Brain pericyte (primary cell): ENCODE results near the gene SLC8A2.

Experiments
- DNase-seq: peaks from one replicate; pipeline ENCODE4 v3.0.0-alpha.2; 2012; ENCODE audit warnings: low read depth, low spot score

Gene SLC8A2

GRCh38 chr19:47503130-47503825, 31.6 kb upstream of the SLC8A2 start:
- DNase-seq: no peak

DNA sequence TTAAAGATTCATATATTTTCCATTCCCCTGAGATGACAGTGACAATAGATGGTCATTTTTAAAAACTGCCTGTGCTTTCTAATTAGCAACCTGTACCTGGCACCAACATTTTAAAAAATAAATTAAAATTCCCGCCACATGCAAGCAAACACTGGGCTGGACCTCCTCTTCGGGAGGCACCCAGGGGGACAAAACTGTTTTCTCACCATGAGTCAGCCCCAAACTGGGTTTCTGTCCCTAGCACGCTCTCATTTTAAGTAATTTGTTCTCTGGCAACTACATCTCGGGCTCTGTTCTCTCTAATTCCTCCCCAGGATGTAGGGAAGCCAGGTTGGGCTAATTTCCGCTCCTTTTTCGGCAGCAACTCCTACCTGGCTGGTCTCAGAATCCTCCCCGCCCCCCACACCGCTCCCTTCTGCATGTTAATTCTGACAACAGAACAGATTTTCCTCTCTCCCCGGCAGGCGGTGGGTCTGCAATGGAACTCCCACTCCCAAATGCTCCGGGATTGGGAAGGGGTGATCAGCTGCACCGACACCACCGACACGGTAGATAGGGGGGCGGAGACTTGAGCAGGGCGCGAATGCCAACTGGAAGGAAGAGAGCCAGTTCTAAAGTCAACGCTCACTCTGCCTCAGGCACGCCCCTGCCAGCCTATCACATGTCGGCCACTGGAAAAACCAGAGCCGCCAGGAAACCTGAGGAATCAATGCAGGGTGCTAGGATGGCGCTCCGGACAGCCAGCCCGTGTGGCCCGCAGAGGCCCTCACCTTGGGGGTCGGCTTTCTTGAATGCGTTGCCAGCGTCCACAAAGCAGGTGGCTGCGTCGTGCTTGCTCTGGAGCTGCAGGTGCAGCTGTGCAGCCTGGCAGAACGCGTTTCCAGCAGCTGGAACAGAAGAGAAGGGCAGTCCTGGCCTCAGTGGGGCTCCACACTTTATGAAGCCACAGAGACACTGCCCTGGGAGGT, 28.5 kb upstream of the SLC8A2 start:
- no peak for DNase-seq

DNA sequence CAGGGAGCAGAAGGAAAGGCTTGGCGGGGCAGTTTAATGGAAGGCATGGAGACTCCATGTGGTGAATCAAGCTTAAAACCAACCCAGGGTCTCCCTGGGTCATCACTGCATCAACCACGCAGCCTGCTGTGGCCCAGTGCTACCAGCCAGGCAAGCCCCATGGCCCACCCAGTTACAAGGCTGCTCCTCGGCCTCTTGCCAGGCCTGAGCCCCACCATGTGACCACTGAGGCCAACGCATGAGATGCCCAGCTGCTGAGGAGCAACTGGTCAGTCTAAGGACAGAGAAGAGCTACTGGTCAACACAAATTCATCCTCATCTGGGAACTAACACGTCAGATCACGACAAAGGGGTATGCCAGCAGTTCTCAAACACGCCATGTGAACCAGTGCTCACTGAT, 27.7 kb upstream of the SLC8A2 start:
- DNase-seq: no peak

GRCh38 chr19:47498561-47498960, 26.9 kb upstream of the SLC8A2 start:
- DNase-seq: no peak

- DNase-seq: no peak
Observed at GRCh38 chr19:47497821-47498520, 26.3 kb upstream of the SLC8A2 start.

DNA sequence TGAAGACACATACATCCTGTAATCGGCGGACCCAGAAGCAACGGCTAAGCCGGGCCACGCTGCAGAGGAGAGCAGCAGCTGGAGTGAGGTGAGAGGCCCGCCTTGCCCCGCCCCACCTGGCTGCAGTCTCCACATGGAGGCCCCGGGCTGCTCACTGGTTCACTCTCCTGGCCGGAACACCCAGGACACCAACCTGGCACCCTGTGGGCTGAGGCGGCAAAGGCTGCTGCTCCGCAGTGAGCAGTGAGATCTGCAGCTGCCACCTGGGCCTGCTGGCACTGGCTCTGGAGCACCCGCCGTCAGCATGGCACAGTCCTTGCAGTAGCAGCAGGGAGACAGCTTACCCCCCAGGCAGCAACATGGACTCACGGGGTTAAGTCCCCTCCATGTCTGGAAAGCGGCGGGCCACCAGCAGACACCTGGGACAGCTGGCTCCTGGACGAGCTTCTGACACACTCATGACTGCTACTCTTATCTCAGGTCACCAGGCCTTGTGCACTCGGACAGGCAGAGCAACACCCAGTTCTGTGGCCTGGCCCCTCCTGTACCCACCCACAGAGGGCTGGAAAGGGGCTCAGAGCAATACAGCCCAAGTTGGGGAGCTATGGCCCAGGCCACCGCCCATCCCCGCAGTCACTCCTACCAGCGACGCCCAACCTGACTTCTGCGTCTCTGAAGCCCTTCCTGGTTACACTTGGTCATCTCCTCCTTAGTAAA, 25.5 kb upstream of the SLC8A2 start:
- no peak for DNase-seq

DNA sequence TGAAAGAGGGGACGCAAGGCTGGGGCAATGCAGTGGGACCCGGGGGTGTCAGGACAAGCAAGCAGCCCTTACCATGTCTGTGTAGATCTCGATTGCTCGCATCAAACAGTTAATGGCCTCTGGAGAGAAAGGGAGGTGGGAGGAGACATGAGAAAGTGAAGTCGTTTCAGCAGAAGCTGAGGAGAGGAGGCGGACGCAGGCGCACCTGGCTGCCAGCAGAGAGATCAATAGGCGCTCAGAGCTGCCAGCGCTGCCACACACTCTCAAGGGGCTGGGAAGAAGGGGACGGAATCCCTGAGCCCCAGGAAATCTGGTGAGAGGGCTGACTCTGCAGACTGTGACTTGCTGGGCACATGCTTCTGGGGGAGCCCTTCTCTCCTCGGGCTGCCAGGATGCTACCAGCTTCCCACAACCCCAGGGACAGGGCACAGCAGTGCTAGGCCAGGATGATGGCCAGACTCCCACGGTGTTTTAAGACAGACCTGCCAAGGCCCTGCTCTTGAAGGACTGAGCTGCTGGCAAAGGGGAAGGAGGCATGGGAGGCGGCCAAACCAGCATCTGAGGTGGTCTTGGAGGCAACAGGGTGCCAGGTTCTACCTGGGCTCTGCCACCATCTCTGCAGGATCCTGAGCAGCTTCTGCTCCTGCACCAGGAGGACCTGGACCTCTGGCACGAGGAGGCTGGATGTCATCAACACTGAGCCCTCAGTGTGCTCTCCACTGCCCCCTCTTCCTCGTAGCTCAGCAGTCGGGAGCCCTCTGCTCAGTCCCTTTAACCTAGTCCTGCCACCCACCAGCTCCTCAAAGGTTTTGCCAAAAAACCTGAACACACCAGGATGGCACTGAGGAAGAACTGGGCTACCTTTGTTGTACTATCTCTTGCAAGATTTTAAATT, 24.0 kb upstream of the SLC8A2 start:
- DNase-seq: no peak

DNA sequence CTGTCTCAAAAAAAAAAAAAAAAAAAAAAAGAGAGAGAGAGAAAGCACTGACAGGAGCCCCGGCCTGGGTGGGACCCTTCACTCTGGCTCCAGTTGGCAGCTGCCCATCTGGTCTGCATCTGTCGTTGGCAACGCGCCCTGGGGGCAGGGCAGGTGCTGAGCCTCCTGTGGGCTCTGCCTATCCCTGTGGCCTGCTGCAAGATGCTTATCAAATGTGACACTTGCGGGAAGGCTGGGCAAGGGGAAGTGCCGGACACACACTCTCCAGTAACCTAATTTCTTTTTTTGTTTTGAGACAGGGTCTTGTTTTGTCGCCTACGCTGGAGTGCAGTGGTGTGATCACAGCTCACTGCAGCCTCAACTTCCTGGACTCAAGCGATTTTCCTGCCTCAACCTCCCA, 23.0 kb upstream of the SLC8A2 start:
- DNase-seq: no peak

DNA sequence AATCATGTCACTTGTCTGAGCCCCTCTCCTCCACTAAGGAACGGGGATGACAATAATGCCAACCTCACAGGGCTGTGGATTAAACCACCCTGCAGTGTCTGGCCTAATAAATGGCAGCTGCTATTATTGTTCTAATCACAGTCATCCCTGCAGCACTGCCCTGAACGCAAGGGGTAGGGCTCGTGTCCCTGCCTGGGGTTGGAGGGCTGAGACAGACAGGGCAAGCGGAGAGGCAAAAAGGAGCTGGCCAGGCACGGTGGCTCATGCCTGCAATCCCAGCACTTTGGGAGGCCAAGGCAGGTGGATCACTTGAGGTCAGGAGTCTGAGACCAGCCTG, 22.5 kb upstream of the SLC8A2 start:
- no peak for DNase-seq

- DNase-seq: no peak
Observed at GRCh38 chr19:47493378-47494210, 21.9 kb upstream of the SLC8A2 start.

DNA sequence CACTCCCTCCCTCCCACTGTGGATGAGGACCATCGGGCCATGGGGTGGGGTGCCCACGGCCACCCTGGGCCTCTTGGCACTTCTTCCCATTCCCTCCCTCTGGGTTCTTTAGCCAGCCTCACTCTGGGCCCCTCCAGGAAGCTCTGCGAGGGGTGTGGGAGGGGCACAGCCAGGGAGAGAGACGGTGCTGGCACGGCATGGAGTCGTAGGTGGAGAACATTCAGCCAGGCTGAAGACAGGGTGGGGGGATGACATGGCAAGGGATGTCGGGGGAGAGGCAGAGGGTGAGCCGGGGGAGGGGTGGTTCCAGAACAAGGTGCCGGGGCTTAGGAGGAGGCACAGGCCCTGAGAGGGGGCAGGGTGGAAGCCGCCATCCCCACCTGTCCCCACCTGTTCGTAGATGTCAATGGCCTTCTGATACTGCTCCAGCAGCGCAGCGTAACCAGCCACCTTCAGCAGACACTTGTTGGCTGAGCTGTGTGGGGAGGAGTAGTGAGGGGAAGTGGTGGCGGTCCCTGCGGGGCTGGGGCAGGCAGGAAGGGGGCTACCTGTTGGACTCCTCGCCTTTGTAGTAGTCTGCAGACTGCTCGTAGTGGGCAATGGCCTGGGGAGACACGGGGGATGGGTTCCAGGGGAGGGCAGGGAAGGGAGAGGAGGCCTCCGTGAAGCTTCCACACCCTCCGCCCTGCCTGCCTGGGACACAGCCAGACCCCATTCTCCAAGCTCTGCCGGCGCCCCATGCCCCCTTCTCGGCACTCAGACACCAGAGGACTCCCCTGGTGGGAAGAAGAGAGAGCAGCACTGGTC, 21.1 kb upstream of the SLC8A2 start:
- DNase-seq: no peak

DNA sequence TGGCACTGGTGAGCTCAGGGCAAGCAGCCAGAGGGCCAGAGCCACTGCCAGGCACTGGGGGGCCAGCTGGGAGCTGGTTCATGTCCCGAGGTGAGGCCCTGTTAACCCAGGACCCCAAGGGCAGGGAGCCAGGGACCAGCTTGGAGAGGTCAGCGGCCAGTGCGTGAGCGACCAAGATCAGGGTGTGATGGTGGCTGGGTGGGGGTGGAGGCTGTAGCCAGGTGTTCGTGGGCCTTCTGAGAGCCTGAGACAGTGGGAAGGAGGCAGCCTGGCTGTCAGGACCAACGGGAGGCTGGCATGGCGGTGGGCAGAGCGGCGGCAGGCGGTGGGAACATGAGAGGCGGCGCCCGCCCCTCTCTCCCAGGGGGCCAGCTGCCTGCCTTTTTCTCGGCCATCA, 20.4 kb upstream of the SLC8A2 start:
- no peak for DNase-seq

DNA sequence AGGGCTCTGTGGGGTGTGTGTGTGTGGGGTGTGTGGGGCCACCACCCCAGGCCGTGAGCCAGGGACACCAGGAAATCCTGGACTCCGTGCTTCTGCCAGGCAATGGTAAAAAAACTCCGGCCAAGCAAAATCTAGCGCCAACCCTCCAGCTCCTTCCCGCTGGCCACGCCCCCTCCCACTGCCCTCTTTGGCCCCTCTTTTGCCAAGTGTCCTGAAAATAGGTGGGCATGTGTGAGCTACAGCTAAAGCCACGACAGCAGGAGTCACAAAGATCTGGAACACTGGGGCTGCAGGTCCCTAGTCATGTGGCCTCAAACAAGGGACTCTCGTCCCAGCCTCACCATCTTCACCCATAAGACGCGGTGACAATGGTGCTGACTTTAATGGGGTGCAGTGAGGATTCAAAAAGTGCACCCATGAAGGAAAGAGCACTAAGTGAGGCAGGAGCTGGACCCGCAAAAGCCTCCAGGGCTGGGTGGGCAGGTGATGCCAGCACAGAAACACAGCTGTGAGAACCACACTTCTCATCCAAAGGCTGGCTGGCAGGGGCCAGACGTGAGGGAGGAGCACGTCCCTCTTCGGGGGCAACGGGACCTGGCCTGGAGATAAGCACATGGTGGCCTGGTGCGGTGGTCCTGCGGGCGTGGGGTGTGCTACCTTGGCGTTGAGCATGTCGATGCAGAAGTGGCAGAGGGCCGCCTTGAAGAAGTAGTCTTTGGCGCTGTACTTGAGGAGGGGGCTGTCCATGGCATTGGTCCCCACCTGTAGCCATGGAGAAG, 19.9 kb upstream of the SLC8A2 start:
- no peak for DNase-seq

- no peak for DNase-seq
Observed at GRCh38 chr19:47490847-47491246, 19.2 kb upstream of the SLC8A2 start.

- no peak for DNase-seq
Observed at GRCh38 chr19:47490031-47490430, 18.3 kb upstream of the SLC8A2 start.

- no peak for DNase-seq
Observed at GRCh38 chr19:47489072-47489914, 17.6 kb upstream of the SLC8A2 start.
